ENCODE measurements around the gene PCAT6.

GRCh38 chr1:202804126-202804525 is 6.6 kb upstream of the PCAT6 start:
- TF ChIP-seq EZH2 (IDR thresholded peaks at IDR 0.05; ENCODE audit: insufficient read depth, poor library complexity, severe bottlenecking) (no peak), EZH2phosphoT487 (IDR thresholded peaks at IDR 0.05; ENCODE audit: insufficient read depth, low read depth) (no peak)

Data from GM23248 (cell line).